22Rv1 (cell line): ENCODE data around the gene ZBTB20.

Source experiments
- H3K27ac ChIP-seq: fragments of 450-650 bp; 2 replicates; pipeline ENCODE4 v1.5.1; 2017
- CTCF ChIP-seq: fragments of 450-650 bp; IDR thresholded peaks from 2 replicates; pipeline ENCODE4 v1.5.1; 2017; ENCODE audit warnings: mild to moderate bottlenecking
- ZFX ChIP-seq: fragments of 450-650 bp; IDR thresholded peaks from 2 replicates; pipeline ENCODE4 v1.6.1; 2017; ENCODE audit warnings: antibody characterized with exemption, borderline replicate concordance

ZBTB20 gene

GRCh38 chr3:114595522-114596028 is 551.5 kb downstream of the ZBTB20 start:
- TF ChIP-seq ZFX = no peak

GRCh38 chr3:114590309-114591047 is 556.6 kb downstream of the ZBTB20 start:
- TF ChIP-seq CTCF = no peak
- no peak for TF ChIP-seq ZFX
- no peak overlapping the region for H3K27ac ChIP-seq

More at GRCh38 chr3:114595522-114596028, 551.5 kb downstream of the ZBTB20 start:
- no peak overlapping the region for H3K27ac ChIP-seq

GRCh38 chr3:114587986-114588385 is 559.1 kb downstream of the ZBTB20 start:
- no peak overlapping the region for H3K27ac ChIP-seq
- no peak for TF ChIP-seq CTCF
- no peak for TF ChIP-seq ZFX

- no peak overlapping the region for H3K27ac ChIP-seq
- TF ChIP-seq ZFX (no peak), CTCF (no peak)
Observed at GRCh38 chr3:114586119-114586518, 561.0 kb downstream of the ZBTB20 start.

GRCh38 chr3:114585687-114586086 is 561.4 kb downstream of the ZBTB20 start:
- TF ChIP-seq ZFX (no peak), CTCF (no peak)
- no peak overlapping the region for H3K27ac ChIP-seq

GRCh38 chr3:114584734-114585371 is 562.2 kb downstream of the ZBTB20 start:
- H3K27ac ChIP-seq = no peak overlapping the region
- TF ChIP-seq ZFX (no peak), CTCF (no peak)

GRCh38 chr3:114582929-114583328 is 564.2 kb downstream of the ZBTB20 start:
- no peak overlapping the region for H3K27ac ChIP-seq
- TF ChIP-seq CTCF = no peak
- no peak for TF ChIP-seq ZFX
